Osteoblast (primary cell): ENCODE data around the gene INPP4B. TPM values are rescaled to one million over a fixed set of nuclear protein-coding genes. Genes with fewer than 3 reads are reported as not detected.
A peak's percentile ranks its signal among the peaks of the same experiment; 100 is the strongest.

ENCODE experiments used
- DNase-seq: peaks from one replicate; pipeline ENCODE4 v3.0.0; 2011; ENCODE audit warnings: low spot score, mixed read lengths; ENCODE audit not compliant: insufficient read length; ENCODE audit errors: missing footprints
- H2AFZ ChIP-seq: 2 replicates; pipeline ENCODE4 v1.6.0; 2011; ENCODE audit warnings: mild to moderate bottlenecking, low read length
- H3K27ac ChIP-seq: 2 replicates; pipeline ENCODE4 v1.5.1; 2011; ENCODE audit warnings: mild to moderate bottlenecking, low read depth, low read length, moderate library complexity
- H3K27me3 ChIP-seq: 2 replicates; pipeline ENCODE4 v1.6.0; 2012; ENCODE audit warnings: mild to moderate bottlenecking, control low read depth, inconsistent platforms, low read length, moderate library complexity; ENCODE audit not compliant: insufficient read depth
- H3K36me3 ChIP-seq: 2 replicates; pipeline ENCODE4 v1.5.1; 2011; ENCODE audit warnings: mild to moderate bottlenecking, low read length, control low read depth, moderate library complexity; ENCODE audit not compliant: insufficient read depth
- H3K4me1 ChIP-seq: 2 replicates; pipeline ENCODE4 v1.5.1; 2011; ENCODE audit warnings: mild to moderate bottlenecking, low read length, control low read depth, moderate library complexity; ENCODE audit not compliant: insufficient read depth
- H3K4me2 ChIP-seq: 2 replicates; pipeline ENCODE4 v1.6.0; 2011; ENCODE audit warnings: mild to moderate bottlenecking, low read length; ENCODE audit not compliant: insufficient read depth
- H3K4me3 ChIP-seq: fragments of 200-600 bp; sonication (generic); 3 replicates; pipeline ENCODE4 v1.5.1; 2012; ENCODE audit warnings: mild to moderate bottlenecking, low read length, inconsistent platforms; ENCODE audit not compliant: insufficient read depth
- H3K79me2 ChIP-seq: 2 replicates; pipeline ENCODE4 v1.6.0; 2012; ENCODE audit warnings: mild to moderate bottlenecking, low read length, control low read depth, inconsistent platforms; ENCODE audit not compliant: insufficient read depth
- H3K9me3 ChIP-seq: 2 replicates; pipeline ENCODE4 v1.5.1; 2011; ENCODE audit warnings: low read depth, low read length, control low read depth
- H4K20me1 ChIP-seq: 2 replicates; pipeline ENCODE4 v1.6.0; 2012; ENCODE audit warnings: mild to moderate bottlenecking, low read length, control low read depth; ENCODE audit not compliant: insufficient read depth
- CTCF ChIP-seq: IDR thresholded peaks from 2 replicates; pipeline ENCODE4 v1.5.1; 2011; ENCODE audit warnings: mild to moderate bottlenecking, low read depth, low read length, moderate library complexity; ENCODE audit errors: extremely low read depth
- total RNA-seq: library from RNA; depleted of rRNA; stranded (reverse); fragments of >200 nt; gene quantifications from 2 replicates; pipeline ENCODE4 v1.2.3, GENCODE V29; 2012

The INPP4B gene
- total RNA-seq, 1 donor, result 11.6 TPM

- no peaks in the 10 kb centered on the region for H3K27me3 ChIP-seq
- H4K20me1 ChIP-seq, result no peaks in the 10 kb centered on the region
- H2AFZ ChIP-seq, result no peak overlapping the region
- peak overlapping the region; percentile 63 for H3K27ac ChIP-seq
- H3K79me2 ChIP-seq, result no peaks in the 10 kb centered on the region
- DNase-seq, result no peak
- H3K9me3 ChIP-seq, result no peaks in the 10 kb centered on the region
- TF ChIP-seq CTCF, result no peak
- no peak overlapping the region for H3K4me2 ChIP-seq
- no peaks in the 10 kb centered on the region for H3K36me3 ChIP-seq
- H3K4me1 ChIP-seq, result peaks cover 22% of the 10 kb centered on the region
- H3K4me3 ChIP-seq, result no peak overlapping the region
Measured at GRCh38 chr4:142265946-142266345, 580.2 kb downstream of the INPP4B start.

- Histone ChIP-seq H3K9me3 (no peaks in the 10 kb centered on the region), H4K20me1 (no peaks in the 10 kb centered on the region), H2AFZ (no peak overlapping the region), H3K4me1 (peaks cover 22% of the 10 kb centered on the region), H3K27ac (peak overlapping the region; percentile 63), H3K36me3 (no peaks in the 10 kb centered on the region), H3K27me3 (no peaks in the 10 kb centered on the region), H3K79me2 (no peaks in the 10 kb centered on the region), H3K4me3 (no peak overlapping the region), H3K4me2 (peak overlapping the region; percentile 6)
- no peak for TF ChIP-seq CTCF
- no peak for DNase-seq
Measured at GRCh38 chr4:142265536-142265935, 580.6 kb downstream of the INPP4B start.

- H3K79me2 ChIP-seq, result no peaks in the 10 kb centered on the region
- no peaks in the 10 kb centered on the region for H4K20me1 ChIP-seq
- no peaks in the 10 kb centered on the region for H3K9me3 ChIP-seq
- H3K4me2 ChIP-seq, result peak overlapping the region; percentile 6
- DNase-seq, result no peak
- no peak for TF ChIP-seq CTCF
- peak overlapping the region; percentile 16 for H2AFZ ChIP-seq
- peak overlapping the region; percentile 63 for H3K27ac ChIP-seq
- peaks cover 22% of the 10 kb centered on the region for H3K4me1 ChIP-seq
- no peaks in the 10 kb centered on the region for H3K36me3 ChIP-seq
- H3K4me3 ChIP-seq, result no peak overlapping the region
- no peaks in the 10 kb centered on the region for H3K27me3 ChIP-seq
Measured at GRCh38 chr4:142264961-142265360, 581.1 kb downstream of the INPP4B start.

GRCh38 chr4:142262956-142263355 lies 583.1 kb downstream of the INPP4B start:
- Histone ChIP-seq H2AFZ (no peak overlapping the region), H3K4me1 (peaks cover 22% of the 10 kb centered on the region), H3K27me3 (no peaks in the 10 kb centered on the region), H3K4me3 (no peak overlapping the region), H3K9me3 (no peaks in the 10 kb centered on the region), H3K36me3 (peaks cover 4% of the 10 kb centered on the region), H4K20me1 (no peaks in the 10 kb centered on the region), H3K79me2 (no peaks in the 10 kb centered on the region), H3K27ac (no peak overlapping the region), H3K4me2 (no peak overlapping the region)
- no peak for DNase-seq
- no peak for TF ChIP-seq CTCF
